SK-N-SH (cell line): ENCODE data around the gene HK2. TPM values are rescaled to one million over a fixed set of nuclear protein-coding genes. Genes with fewer than 3 reads are reported as not detected.
"Not testable (repeated sequence)": the region's sequence is repeated elsewhere in the genome, so short reads cannot be mapped to it uniquely, and the experiment has no call there.

ENCODE experiments used
- CTCF ChIA-PET: fragments of 300-600, 350-600 bp; formaldehyde crosslinking; extraction: SDS; loops from one replicate; lab custom pipeline; 2021; lab: Yijun Ruan, JAX
- POLR2A ChIA-PET: fragments of 350-600 bp; sonication (Branson Sonifier 250); formaldehyde crosslinking; extraction: SDS; loops from one replicate; lab custom pipeline; 2020; ENCODE audit warnings: antibody characterized with exemption, inconsistent platforms; lab: Yijun Ruan, JAX
- DNase-seq: peaks from one replicate; pipeline ENCODE4 v3.0.0; 2012
- H2AFZ ChIP-seq: fragments of 200-600 bp; sonication (generic); 2 replicates; pipeline ENCODE4 v1.8.1; 2016; ENCODE audit warnings: antibody characterized with exemption, mild to moderate bottlenecking, low read depth
- H3F3A ChIP-seq: fragments of 200-600 bp; sonication (generic); replicated peaks from 2 replicates; pipeline ENCODE3; 2016; ENCODE audit warnings: antibody characterized with exemption, mild to moderate bottlenecking; ENCODE audit not compliant: insufficient read depth
- H3K27ac ChIP-seq, 2 experiments: fragments of 200-500 bp in 1 of 2; fragments of 200-600 bp in 1 of 2; sonication (Bioruptor generic) in 1 of 2; sonication (generic), shearing (Covaris generic) in 1 of 2; 2 replicates each; pipeline versions ENCODE4 v1.5.1 to v1.6.1; 2014 to 2016; ENCODE audit warnings: low read depth in 2 of 2, inconsistent platforms in 1 of 2, low read length in 1 of 2, mild to moderate bottlenecking in 1 of 2, mixed read lengths in 1 of 2
- H3K27me3 ChIP-seq: fragments of 200-600 bp; sonication (generic), shearing (Covaris generic); 2 replicates; pipeline ENCODE4 v1.6.1; 2016; ENCODE audit warnings: mixed run types; ENCODE audit not compliant: insufficient read depth
- H3K36me3 ChIP-seq, 2 experiments: fragments of 200-500 bp in 1 of 2; fragments of 200-600 bp in 1 of 2; sonication (Bioruptor generic) in 1 of 2; sonication (generic) in 1 of 2; replicated peaks in 1 of 2; 2 replicates each; pipeline versions ENCODE3 to v1.5.1; 2014 to 2016; ENCODE audit warnings: low read length in 1 of 2, mild to moderate bottlenecking in 1 of 2; ENCODE audit not compliant: insufficient read depth in 2 of 2, control insufficient read depth in 1 of 2
- H3K4me1 ChIP-seq, 2 experiments: fragments of 200-500 bp in 1 of 2; fragments of 200-600 bp in 1 of 2; sonication (Bioruptor generic) in 1 of 2; sonication (generic), shearing (Covaris generic) in 1 of 2; 2 replicates each; pipeline versions ENCODE4 v1.5.1 to v1.6.1; 2014 to 2016; ENCODE audit warnings: low read depth in 1 of 2, low read length in 1 of 2, mixed run types in 1 of 2; ENCODE audit not compliant: insufficient read depth in 2 of 2, control insufficient read depth in 1 of 2
- H3K4me2 ChIP-seq: fragments of 200-600 bp; sonication (generic), shearing (Covaris generic); 2 replicates; pipeline ENCODE4 v1.6.1; 2017; ENCODE audit warnings: mixed run types
- H3K4me3 ChIP-seq, 2 experiments: fragments of 200-500 bp in 1 of 2; fragments of 200-600 bp in 1 of 2; sonication (Bioruptor generic) in 1 of 2; sonication (generic), shearing (Covaris generic) in 1 of 2; 2 replicates each; pipeline versions ENCODE4 v1.5.1 to v1.8.1; 2014 to 2016; ENCODE audit warnings: low read depth in 2 of 2, inconsistent platforms in 1 of 2, low read length in 1 of 2, mild to moderate bottlenecking in 1 of 2, mixed read lengths in 1 of 2, moderate library complexity in 1 of 2
- H3K79me2 ChIP-seq: fragments of 200-600 bp; sonication (generic); 2 replicates; pipeline ENCODE4 v1.8.1; 2017; ENCODE audit warnings: mild to moderate bottlenecking; ENCODE audit not compliant: insufficient read depth
- H3K9ac ChIP-seq: fragments of 200-600 bp; sonication (generic); 2 replicates; pipeline ENCODE4 v1.6.1; 2017; ENCODE audit warnings: mixed run types
- H3K9me2 ChIP-seq: fragments of 200-600 bp; sonication (generic); 2 replicates; pipeline ENCODE4 v1.6.1; 2017; ENCODE audit warnings: mixed run types
- H3K9me3 ChIP-seq: fragments of 200-600 bp; sonication (generic); 2 replicates; pipeline ENCODE4 v1.6.1; 2017; ENCODE audit warnings: mixed run types, mild to moderate bottlenecking, moderate library complexity
- H4K20me1 ChIP-seq: fragments of 200-600 bp; sonication (generic); 2 replicates; pipeline ENCODE4 v1.6.1; 2017; ENCODE audit warnings: mild to moderate bottlenecking, mixed run types; ENCODE audit not compliant: insufficient read depth
- EP300 ChIP-seq, 2 experiments: IDR thresholded peaks; 2 replicates each; pipeline versions ENCODE4 v1.4.0 to v1.6.1; 2012; ENCODE audit warnings: borderline replicate concordance in 1 of 2, low read depth in 1 of 2, low read length in 1 of 2
- FOXJ3 ChIP-seq: sonication (generic); formaldehyde crosslinking; IDR thresholded peaks from 2 replicates; pipeline ENCODE4 v1.5.1; 2020; ENCODE audit warnings: mild to moderate bottlenecking, missing genetic modification reagents
- JUND ChIP-seq: IDR thresholded peaks from 2 replicates; pipeline ENCODE4 v1.4.0; 2012
- POLR2AphosphoS5 ChIP-seq: IDR thresholded peaks from 2 replicates; pipeline ENCODE4 v1.6.1; 2012; ENCODE audit warnings: low read depth, low read length
- RAD21 ChIP-seq: IDR thresholded peaks from 2 replicates; pipeline ENCODE4 v1.6.1; 2012; ENCODE audit warnings: mild to moderate bottlenecking, low read length
- RFX5 ChIP-seq: IDR thresholded peaks from 2 replicates; pipeline ENCODE4 v1.6.1; 2012; ENCODE audit warnings: mild to moderate bottlenecking, improper control_type of control experiment, low read length
- RXRA ChIP-seq: IDR thresholded peaks from 2 replicates; pipeline ENCODE4 v1.4.0; 2012; ENCODE audit warnings: low read depth, mild to moderate bottlenecking, borderline replicate concordance
- SIN3A ChIP-seq: IDR thresholded peaks from 2 replicates; pipeline ENCODE4 v1.6.1; 2012; ENCODE audit warnings: low read depth, mild to moderate bottlenecking, low read length, moderate library complexity, borderline replicate concordance
- TAF1 ChIP-seq: IDR thresholded peaks from 2 replicates; pipeline ENCODE4 v1.6.1; 2012; ENCODE audit warnings: low read depth, mild to moderate bottlenecking, low read length, moderate library complexity, borderline replicate concordance
- TEAD4 ChIP-seq: IDR thresholded peaks from 2 replicates; pipeline ENCODE4 v1.4.0; 2012; ENCODE audit warnings: mild to moderate bottlenecking, borderline replicate concordance; ENCODE audit not compliant: insufficient read depth
- YY1 ChIP-seq: IDR thresholded peaks from 2 replicates; pipeline ENCODE4 v1.4.0; 2012; ENCODE audit warnings: low read depth, mild to moderate bottlenecking
- WGBS: methylation state at CpG from one replicate; pipeline ENCODE4 v1.1.6; 2017; ENCODE audit warnings: low lambda C conversion rate; 5-methylcytosine and 5-hydroxymethylcytosine counted together
- polyA plus RNA-seq, 3 experiments: library from polyadenylated mRNA; depleted of rRNA; stranded (reverse); fragments of >200 nt; gene quantifications; 2 replicates each; pipeline ENCODE4 v1.2.3, GENCODE V29; 2012
- TF ChIP-seq, protein P1 (sequence below): IDR thresholded peaks from 2 replicates; pipeline ENCODE4 v1.6.1; 2012; ENCODE audit warnings: mild to moderate bottlenecking, low read depth, low read length, moderate library complexity
- TF ChIP-seq, protein P2 (sequence below): IDR thresholded peaks from 2 replicates; pipeline ENCODE4 v1.4.0; 2012; ENCODE audit warnings: low read depth, borderline replicate concordance
- TF ChIP-seq, protein P3 (sequence below): IDR thresholded peaks from 2 replicates; pipeline ENCODE4; 2012

The HK2 gene
- polyA plus RNA-seq, 1 of the 3 experiments (the other 2 are of a cell fraction), result 13.5 TPM

DNA sequence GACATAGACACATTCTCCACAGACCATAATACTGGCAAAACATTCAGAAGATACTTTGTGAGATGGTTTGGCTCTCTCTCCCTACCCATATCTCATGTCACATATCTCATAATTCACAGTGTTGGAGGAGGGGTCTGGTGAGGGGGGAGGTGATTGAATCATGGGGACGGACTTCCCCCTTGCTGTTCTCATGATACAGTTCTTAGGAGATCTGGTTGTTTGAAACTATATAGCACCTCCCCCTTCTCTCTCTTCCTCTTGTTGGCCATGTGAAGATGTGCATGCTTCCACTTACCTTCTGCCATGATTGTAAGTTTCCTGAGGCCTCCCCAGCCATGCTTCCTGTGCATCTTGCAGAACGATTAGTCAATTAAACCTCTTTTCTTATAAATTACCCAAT lies 61.1 kb downstream of the HK2 start (continued):
- no peak for TF ChIP-seq SIN3A
- TF ChIP-seq RAD21, result no peak
- TF ChIP-seq TAF1, result no peak
- TF ChIP-seq YY1, result no peak

DNA sequence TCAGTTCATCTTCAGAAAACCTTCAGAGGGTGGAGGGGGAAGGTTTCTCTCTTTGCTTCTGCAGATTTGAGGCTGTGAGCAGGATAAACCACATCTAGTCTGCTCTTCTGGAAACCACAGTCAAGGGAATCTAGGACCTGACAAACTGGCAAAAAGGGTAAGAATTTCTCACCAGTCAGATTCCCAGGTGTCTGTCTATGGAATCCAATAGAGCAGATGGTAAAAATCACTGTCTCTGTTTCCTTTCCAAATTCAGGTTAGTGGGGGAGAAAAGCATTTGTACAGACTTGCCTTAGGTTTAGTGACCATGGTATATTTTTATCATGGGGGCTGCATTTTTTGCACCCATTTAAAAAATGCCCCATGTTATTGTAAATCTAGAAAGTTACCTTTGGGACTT lies 62.3 kb downstream of the HK2 start:
- POLR2A ChIA-PET, result no interaction called here
- H3K9me2 ChIP-seq, result no peaks in the 10 kb centered on the region
- TF ChIP-seq, protein P1, sequence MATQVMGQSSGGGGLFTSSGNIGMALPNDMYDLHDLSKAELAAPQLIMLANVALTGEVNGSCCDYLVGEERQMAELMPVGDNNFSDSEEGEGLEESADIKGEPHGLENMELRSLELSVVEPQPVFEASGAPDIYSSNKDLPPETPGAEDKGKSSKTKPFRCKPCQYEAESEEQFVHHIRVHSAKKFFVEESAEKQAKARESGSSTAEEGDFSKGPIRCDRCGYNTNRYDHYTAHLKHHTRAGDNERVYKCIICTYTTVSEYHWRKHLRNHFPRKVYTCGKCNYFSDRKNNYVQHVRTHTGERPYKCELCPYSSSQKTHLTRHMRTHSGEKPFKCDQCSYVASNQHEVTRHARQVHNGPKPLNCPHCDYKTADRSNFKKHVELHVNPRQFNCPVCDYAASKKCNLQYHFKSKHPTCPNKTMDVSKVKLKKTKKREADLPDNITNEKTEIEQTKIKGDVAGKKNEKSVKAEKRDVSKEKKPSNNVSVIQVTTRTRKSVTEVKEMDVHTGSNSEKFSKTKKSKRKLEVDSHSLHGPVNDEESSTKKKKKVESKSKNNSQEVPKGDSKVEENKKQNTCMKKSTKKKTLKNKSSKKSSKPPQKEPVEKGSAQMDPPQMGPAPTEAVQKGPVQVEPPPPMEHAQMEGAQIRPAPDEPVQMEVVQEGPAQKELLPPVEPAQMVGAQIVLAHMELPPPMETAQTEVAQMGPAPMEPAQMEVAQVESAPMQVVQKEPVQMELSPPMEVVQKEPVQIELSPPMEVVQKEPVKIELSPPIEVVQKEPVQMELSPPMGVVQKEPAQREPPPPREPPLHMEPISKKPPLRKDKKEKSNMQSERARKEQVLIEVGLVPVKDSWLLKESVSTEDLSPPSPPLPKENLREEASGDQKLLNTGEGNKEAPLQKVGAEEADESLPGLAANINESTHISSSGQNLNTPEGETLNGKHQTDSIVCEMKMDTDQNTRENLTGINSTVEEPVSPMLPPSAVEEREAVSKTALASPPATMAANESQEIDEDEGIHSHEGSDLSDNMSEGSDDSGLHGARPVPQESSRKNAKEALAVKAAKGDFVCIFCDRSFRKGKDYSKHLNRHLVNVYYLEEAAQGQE, result no peak
- TF ChIP-seq JUND (no peak), EP300 (IDR thresholded peaks at IDR 0.05; ENCODE audit: borderline replicate concordance in 1 of 2, low read depth in 1 of 2, low read length in 1 of 2) (no peak), RXRA (no peak), RAD21 (no peak), TEAD4 (no peak), POLR2AphosphoS5 (no peak), TAF1 (no peak), RFX5 (no peak), FOXJ3 (no peak)
- TF ChIP-seq, protein P2, sequence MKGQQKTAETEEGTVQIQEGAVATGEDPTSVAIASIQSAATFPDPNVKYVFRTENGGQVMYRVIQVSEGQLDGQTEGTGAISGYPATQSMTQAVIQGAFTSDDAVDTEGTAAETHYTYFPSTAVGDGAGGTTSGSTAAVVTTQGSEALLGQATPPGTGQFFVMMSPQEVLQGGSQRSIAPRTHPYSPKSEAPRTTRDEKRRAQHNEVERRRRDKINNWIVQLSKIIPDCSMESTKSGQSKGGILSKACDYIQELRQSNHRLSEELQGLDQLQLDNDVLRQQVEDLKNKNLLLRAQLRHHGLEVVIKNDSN, result no peak
- TF ChIP-seq, protein P3, sequence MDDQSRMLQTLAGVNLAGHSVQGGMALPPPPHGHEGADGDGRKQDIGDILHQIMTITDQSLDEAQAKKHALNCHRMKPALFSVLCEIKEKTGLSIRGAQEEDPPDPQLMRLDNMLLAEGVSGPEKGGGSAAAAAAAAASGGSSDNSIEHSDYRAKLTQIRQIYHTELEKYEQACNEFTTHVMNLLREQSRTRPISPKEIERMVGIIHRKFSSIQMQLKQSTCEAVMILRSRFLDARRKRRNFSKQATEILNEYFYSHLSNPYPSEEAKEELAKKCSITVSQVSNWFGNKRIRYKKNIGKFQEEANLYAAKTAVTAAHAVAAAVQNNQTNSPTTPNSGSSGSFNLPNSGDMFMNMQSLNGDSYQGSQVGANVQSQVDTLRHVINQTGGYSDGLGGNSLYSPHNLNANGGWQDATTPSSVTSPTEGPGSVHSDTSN, result no peak
- TF ChIP-seq, all 33 proteins: peak for 0
- peaks cover 0 to 8% of the 10 kb centered on the region in 2 experiments; a peak in 1 of 4 replicates for H3K4me1 ChIP-seq
- no peak overlapping the region for H3K9ac ChIP-seq
- no peaks in the 10 kb centered on the region for H4K20me1 ChIP-seq
- H2AFZ ChIP-seq, result no peak overlapping the region
- H3K9me3 ChIP-seq, result no peaks in the 10 kb centered on the region
- no peak overlapping the region for H3K27ac ChIP-seq
- H3F3A ChIP-seq, result peaks cover 24% of the 10 kb centered on the region
- H3K4me3 ChIP-seq, result no peak overlapping the region
- CTCF ChIA-PET, result no interaction called here
- peaks cover 0 to 3% of the 10 kb centered on the region in 2 experiments for H3K36me3 ChIP-seq
- no peaks in the 10 kb centered on the region for H3K27me3 ChIP-seq
- no peaks in the 10 kb centered on the region for H3K79me2 ChIP-seq
- no peak overlapping the region for H3K4me2 ChIP-seq
- DNase-seq, result no peak

DNA sequence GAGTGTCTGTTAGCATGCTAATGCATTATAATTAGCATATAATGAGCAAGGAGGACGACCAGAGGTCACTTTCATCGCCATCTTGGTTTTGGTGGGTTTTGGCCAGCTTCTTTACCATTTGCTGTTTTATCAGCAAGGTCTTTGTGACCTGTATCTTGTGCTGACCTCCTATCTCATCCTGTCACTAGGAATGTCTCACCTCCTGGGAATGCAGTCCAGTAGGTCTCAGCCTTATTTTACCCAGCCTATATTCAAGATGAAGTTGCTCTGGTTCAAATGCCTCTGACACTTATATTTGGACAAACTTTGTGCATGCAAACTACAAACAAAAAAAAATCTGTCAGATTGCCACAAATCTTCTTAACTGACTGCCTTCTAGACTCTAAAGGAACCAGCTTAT lies 66.3 kb downstream of the HK2 start:
- H3K36me3 ChIP-seq, H3K9ac ChIP-seq, H3K79me2 ChIP-seq, H3K9me2 ChIP-seq, H4K20me1 ChIP-seq, DNase-seq, H3K27me3 ChIP-seq, H3K4me2 ChIP-seq, H2AFZ ChIP-seq, H3K27ac ChIP-seq, H3F3A ChIP-seq, POLR2A ChIA-PET, H3K4me3 ChIP-seq, H3K4me1 ChIP-seq, H3K9me3 ChIP-seq: not testable (repeated sequence)
- CTCF ChIA-PET, result interaction anchor here (0.7 kb wide), 1 partner anchor 19 kb away, joined by 3 read pairs; no protein-coding TSS in a partner anchor
- 64% methylated on average over 2 of the region's 2 CpGs for WGBS
